ENCODE data around the gene MAU2.

DNA sequence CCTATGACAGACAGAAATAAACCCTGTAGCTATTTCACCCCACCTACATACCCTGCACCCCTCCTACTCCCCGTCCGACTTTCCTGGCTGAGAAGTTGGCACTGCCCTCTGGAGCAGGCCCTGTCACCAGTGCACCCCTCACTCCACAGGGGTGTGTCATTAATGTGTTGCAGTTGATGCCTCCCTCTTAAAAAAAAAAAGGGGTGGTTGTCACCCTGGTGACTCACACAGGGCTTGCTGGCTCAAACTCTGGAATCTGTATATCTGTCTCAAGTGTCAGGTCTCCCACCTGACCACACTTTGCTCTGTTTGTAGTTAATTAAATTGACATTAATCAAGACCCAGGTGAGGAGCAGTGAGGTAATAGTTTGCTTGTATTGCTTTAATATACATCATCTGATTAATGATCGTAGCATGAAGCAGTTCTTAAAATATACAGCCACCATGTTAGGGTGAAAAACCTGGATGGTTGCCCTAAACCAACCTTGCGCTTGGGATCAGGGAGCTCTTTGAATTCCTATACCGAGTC lies 82.8 kb downstream of the MAU2 start:
- TF ChIP-seq RFX5 (IDR thresholded peaks at IDR 0.05; ENCODE audit: low read depth, low read length) (no peak), RCOR1 (conservative IDR thresholded peaks at IDR 0.05; ENCODE audit: low read depth, low read length) (no peak), RBBP5 (conservative IDR thresholded peaks at IDR 0.05) (no peak), POLR2AphosphoS5 (IDR thresholded peaks at IDR 0.05; ENCODE audit: low read length) (no peak), ATF3 (IDR thresholded peaks at IDR 0.05; ENCODE audit: borderline replicate concordance, extremely low read depth, low read depth, low read length) (no peak), POLR2A (IDR thresholded peaks at IDR 0.05; ENCODE audit: low read depth, low read length) (no peak)
- TF ChIP-seq, protein P1, sequence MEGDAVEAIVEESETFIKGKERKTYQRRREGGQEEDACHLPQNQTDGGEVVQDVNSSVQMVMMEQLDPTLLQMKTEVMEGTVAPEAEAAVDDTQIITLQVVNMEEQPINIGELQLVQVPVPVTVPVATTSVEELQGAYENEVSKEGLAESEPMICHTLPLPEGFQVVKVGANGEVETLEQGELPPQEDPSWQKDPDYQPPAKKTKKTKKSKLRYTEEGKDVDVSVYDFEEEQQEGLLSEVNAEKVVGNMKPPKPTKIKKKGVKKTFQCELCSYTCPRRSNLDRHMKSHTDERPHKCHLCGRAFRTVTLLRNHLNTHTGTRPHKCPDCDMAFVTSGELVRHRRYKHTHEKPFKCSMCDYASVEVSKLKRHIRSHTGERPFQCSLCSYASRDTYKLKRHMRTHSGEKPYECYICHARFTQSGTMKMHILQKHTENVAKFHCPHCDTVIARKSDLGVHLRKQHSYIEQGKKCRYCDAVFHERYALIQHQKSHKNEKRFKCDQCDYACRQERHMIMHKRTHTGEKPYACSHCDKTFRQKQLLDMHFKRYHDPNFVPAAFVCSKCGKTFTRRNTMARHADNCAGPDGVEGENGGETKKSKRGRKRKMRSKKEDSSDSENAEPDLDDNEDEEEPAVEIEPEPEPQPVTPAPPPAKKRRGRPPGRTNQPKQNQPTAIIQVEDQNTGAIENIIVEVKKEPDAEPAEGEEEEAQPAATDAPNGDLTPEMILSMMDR (IDR thresholded peaks at IDR 0.05 in 2 of 3, conservative IDR thresholded peaks at IDR 0.05 in 1 of 3; ENCODE audit: control insufficient read depth in 2 of 3, extremely low read depth in 1 of 3, insufficient read depth in 1 of 3, low read depth in 3 of 3, low read length in 3 of 3) = no peak
